ELR (cell line): Measurements from ENCODE around the gene TM9SF2.

Experiments
- DNase-seq: peaks from one replicate; pipeline ENCODE4 v3.0.0-alpha.2; 2015; ENCODE audit warnings: low read depth

Gene TM9SF2

DNA sequence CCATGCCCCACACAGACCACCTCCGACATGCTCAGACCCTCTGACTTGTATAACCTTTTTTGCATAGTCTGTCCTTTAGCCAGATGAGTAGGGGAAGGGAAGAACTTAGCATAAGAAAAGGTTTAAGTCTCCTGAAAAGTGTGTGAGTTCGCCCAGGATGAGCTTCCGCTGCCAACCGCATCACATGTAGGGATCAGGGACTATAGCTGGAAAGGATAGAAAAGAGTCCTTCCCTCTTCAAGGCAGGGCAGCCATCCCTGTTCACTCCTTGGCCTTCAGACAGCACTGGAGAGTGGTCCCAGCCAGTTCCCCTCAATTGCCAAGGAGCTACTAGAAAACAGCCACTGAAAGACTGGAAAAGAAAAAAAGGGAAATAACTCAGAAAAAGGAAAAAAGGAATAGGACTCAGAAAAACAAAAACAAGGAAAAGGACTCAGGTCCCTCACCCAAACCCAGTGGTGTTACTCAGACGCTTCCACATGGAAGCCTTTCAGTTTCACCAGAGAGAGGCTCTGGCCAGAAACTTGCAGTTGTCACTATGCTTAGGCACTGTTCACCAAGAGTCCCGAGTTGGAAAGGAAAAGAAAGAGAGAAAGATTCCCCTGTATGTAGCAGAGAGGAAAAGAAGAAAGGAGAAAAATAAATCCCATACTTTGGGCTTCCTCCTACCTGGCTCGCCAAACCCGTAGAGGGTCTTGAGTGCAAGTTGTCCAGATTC, 5.6 kb upstream of the TM9SF2 start:
- no peak for DNase-seq

DNA sequence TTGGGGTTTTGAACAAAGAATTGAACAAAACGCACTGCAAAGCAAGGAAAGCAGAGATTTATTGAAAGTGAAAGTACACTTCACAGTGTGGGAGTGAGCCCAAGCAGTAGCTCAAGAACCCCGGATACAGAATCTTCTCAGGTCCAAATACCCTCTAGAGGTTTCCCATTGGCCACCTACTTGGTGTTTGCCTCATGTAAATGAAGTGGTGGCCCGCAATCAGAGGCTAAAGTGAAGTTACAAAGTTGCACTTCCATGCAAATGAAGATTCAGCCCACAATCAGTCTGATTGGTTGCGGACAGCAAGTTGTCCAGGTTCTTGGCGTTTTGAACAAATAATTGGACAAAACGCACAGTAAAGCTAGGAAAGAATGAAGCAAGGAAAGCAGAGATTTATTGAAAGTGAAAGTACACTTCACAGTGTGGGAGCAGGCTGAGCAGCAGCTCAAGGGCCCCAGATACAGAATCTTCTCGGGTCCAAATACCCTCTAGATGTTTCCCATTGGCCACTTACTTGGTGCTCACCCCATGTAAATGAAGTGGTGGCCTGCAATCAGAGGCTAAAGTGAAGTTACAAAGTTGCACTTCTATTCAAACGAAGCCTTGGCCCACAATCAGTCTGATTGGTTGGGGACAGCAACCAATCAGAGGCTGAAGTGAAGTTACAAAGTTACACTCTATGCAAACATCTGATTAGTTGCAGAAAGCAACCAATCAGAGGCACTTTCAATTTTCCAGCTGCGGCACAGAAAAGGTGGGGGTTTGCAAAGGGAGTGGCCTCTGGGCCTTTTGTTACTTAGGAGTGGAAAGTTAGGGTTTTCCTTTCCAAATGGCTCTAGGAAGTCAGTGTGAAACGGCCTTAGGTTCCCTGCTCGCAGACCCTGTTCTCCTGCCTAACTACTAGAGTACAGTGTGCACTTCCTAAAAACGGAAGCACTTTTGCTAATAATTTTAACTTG, 4.8 kb upstream of the TM9SF2 start:
- DNase-seq, result peak; percentile 37

DNA sequence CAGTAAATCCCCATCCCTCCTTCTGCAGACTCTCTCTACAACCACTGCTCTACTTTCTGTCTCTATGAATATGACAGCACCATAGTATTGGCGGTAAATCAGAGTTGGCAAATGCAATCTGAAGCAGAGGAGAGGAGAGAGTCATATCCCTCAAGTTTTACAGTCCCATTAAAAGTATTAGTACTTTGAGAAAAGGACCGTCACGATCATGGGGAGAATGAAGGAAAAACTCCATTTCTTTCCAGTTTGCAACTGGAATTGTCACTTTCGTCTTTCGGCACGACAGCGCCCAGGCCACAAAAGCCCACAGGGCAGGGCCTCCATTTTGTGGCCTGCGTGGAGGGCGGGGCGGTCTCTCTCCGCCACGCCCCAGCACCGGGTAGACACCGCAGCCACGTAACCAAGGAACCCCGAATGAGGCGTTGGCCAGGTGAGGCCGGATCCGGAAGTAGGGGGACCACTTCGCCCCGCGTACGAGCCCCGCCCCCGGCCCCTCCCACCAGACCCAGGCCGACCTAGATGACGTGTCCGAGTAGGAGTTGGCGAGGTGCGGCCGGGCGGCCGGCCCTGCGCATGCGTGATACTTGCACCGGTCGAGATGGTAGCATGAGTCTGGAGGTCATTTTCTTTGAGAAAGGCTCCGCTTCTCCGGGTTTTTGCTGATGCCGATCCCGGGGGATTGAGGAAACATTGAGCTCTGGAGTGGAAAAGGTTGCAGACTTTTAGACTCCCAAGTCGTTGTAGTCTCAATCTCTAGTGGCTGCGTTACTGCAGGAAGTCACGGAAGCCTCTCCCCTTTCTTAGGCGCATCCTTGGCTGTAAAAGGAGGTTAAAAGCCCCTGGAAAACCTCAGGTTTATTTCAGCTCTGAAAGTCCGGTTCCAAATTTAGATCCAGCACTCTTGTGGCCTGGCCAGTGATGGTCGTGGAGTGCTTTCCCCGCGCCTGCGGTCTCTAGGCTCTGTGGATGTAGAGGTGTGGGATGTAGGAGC, 2.8 kb upstream of the TM9SF2 start:
- DNase-seq, result peak; percentile 96

DNA sequence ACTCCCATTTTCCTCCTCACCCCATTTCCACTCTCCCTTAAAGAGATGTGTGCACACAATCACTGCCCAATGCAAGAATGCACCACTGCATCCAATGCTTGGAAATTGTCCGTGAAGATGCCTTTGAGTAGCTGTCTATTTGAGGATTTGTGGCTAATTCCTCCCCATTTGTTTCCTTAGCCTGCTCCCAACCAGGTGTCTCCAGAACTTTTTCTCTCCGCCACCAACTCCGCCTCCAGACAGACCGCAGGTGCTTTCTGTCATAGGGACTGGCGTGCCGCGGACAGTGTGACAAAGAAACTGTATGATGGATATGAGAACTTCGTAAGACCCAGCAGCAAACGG, 461 bp upstream of the TM9SF2 start:
- DNase-seq, result no peak

DNA sequence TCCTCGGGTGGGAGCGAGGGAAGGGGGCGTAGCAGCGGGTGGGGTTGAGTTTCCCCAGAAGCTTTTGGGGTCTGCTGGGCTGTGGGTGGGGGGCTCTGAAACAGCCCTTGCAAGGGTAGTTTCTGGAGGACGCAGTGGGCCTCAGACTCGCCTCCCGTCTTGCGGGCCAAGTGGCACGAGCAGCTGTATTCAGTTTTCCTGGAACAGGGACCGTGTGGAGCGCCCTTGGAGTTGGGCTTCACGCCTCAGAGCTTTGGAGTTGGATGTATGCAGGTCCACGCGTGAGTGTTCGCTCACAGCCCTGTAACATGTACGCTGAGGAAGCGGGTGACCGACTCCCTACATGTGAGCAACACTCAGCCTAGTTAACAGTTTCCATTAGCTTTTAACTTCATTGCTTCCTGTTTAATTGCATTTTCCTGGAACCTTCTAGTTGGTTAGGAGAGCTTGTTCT, 603 bp downstream of the TM9SF2 start:
- DNase-seq, result peak; percentile 50

DNA sequence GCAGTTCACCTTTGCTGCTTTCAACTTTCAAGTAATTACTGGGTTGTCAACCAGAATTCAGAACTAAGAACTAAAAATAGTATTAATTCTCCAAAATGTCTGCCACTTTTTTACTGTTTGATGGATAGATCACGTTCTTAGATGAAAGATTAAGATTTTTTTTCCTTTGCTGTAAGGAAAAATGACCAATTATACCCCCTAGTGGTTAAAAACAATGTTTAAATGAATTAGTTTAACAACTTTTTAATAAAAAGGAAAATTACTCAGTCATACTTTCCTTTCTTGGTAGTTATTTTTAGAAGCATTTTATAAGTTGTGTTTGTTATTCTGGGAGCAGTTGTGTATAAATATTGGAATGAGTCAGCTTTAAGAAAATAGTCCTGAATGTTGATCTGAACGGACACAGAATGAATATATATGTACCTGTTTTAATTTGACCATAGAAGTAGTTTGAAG, 4.6 kb downstream of the TM9SF2 start:
- DNase-seq, result peak; percentile 65

DNA sequence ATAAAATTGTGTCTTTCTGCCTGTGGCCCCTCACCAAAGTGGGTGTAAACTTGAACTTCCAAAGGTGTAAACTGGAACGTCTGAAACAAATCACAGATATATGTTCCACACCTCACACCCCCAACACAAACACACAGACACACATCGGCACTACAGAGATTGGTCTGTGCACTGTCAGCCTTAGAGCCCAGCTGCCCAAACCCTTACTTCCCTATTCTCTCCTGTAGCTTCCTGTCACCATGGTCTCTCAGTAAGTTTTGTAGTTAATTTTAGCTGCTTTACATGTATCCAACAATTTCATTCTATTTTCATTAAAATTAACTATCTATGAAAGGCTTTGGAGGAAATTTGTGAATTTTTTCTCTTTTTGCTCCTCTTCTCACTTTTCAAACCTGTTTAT, 5.4 kb downstream of the TM9SF2 start:
- no peak for DNase-seq

DNA sequence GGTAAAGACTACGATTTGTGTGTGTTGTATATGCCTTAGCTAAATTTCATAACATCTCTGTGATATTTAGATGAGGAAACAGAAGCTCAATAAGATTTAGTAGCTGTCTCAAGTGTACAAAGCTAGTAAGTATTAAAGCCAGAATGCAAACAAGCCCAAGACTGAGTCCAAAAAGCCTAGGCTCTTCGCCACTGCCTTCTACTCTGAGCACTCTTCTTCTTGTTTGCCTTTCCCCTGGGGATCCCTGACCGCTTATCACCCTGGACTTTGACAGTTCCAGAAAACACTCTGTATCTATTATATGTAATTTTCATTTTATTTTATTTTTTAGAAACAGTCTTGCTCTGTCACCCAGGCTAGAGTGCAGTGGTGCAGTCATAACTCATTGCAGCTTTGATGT, 5.8 kb downstream of the TM9SF2 start:
- DNase-seq, result no peak

DNA sequence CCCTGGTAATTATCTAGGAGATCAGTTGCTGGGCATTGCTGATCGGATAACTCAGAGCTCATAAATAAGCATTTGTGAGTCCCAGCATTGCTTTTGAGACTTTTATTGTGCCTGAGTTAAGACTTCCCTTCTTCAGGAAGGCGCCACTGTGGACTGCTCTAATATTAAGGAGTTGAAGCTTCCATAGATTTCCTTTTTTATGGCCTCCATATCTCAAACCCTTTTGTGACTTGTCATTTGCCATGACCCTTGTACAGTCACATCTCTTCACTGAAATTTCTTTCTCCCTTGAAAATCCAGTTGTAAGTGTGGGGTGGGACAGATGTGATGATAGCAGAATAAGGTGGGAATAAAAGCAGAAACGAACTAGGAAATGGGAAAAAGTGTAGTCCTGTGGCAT, 6.3 kb downstream of the TM9SF2 start:
- no peak for DNase-seq

DNA sequence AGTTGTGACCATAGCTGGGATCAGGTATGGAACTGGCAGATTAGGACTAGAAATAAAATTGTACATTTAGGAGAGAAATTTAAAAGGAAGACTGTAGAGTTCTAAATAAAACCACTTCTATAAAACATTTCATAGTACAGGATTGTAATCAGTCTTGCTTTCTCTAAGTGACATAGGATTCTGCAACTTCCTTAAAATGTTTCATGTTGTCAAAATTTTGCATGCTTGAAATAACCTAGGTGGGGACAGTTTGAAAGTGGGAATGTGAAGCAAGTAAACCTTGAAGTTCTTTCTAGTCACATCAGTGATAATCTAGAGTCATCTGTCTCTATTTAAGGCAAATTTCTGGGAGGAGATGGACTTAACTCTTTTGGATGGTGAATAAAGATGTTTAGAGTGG, 6.7 kb downstream of the TM9SF2 start:
- DNase-seq, result no peak

DNA sequence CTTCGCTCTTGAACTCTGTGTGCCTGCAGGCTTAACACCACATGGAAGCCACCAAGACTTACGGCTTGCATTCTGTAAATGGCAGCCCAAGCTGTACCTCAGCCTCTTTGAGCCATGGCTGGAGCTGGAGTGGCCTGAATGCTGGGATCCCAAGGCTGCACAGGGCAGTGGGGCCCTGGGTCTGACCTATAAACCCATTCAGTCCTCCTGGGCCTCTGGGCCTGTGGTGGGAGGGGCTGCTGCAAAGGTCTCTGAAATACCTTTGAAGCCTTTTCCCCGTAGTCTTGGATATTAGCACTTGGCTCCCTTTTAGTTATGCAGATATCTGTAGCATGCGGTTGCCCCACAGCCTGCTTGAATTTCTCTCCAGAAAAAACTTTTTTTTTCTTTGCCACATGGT, 8.2 kb downstream of the TM9SF2 start:
- DNase-seq, result no peak

DNA sequence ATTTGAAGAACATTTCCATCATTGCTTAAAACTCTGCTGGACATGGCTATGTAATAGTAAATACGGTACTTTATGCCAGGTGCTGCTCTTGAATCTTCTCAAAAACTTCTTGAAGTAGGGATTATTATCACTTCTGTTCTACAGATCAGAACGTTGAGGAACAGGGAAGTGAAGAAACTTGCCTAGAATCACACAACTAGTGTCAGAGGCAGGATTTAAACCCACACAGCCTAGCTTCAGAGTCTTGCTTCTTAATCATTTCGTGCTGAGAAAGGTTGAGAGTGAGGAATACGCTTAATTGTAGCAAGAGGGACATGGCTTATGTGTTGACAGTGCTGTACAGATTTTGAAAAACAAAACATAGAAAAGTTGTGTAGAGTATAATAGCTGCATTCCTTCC, 13.5 kb downstream of the TM9SF2 start:
- no peak for DNase-seq

DNA sequence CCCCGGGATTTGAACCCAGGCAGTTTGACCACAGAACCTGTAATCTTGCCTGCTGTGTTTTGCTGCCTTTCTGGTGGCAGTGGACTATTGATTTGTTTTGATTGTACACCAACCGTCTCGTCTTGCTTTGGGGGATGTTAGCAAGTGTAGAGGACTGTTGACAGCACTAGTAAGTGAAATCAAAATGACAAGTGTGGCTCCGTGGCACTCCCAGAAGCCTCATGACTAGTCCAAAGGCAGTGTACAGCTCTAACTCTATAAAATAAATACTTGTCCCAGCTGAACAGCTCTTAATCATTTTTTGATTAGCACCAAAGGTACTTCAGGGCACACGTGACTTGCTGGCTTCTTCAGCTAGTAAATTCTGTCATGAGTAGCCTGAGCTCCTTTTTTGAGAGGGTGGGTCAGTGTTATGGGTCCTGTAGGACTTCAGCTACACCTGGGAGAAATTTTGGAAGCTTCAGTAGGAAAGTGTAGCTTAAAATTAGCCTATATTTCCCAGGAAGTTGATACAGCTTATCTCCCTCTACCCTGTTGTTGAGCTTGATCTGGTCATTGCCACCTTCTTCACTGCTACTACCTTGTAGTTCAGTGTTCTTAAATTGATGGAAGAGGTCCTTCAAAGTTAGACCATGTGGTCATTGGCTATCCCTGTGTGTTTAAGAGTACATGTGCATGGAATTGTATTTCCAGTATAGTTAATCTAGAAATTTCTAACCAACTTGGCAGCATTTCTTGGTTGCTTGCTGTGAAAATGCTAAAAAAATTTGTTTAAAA, 15.1 kb downstream of the TM9SF2 start:
- no peak for DNase-seq

DNA sequence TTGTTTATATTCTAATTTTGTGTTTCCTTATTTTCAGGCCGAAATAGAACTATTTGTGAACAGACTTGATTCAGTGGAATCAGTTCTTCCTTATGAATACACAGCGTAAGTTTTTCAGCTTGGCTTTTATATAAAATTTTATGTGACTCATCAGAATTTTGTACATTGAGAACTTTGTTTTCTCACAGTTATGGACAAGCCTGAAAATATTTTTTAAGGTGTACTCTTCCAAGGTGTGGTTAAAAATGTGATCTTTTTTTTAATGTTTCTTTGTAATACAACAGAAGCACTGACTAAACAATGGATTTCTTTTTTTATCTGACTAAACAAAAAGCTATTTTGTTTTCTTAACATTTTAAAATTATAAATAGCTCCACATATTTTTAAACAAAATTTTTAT, 16.3 kb downstream of the TM9SF2 start:
- DNase-seq, result no peak

DNA sequence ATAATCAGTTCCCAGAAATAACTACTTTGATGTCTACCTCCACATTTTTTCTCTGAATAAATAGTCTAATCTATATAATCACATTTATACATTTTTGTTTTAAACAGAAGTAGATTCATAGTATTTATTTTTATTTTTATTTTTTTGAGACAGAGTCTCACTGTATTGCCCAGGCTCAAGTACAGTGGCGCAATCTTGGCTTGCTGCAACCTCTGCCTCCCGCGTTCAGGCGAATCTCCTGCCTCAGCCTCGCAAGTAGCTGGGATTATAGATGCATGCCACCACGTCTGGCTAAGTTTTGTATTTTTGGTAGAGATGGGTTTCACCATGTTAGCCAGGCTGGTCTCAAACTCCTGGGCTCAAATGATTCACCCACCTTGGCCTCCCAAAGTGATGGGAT, 16.7 kb downstream of the TM9SF2 start:
- DNase-seq, result no peak

DNA sequence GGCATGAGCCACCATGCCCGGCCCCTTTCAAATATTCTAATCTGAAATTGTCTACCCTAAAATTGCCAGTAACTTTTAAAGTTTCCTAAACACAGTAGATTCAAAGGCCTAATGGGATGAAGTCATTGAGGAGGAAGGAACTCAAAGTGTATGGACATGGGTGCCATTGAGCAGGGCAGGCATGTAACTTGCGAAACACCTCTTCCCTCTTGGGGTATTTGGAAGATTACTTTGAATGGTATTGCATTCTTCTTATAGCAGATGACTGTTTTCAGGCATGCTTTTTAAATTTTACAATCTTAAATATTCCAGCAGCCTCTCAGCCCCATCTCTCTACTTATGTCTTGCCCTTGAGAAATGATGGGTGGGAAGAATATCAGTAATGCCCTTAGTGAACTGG, 21.0 kb downstream of the TM9SF2 start:
- DNase-seq, result no peak

DNA sequence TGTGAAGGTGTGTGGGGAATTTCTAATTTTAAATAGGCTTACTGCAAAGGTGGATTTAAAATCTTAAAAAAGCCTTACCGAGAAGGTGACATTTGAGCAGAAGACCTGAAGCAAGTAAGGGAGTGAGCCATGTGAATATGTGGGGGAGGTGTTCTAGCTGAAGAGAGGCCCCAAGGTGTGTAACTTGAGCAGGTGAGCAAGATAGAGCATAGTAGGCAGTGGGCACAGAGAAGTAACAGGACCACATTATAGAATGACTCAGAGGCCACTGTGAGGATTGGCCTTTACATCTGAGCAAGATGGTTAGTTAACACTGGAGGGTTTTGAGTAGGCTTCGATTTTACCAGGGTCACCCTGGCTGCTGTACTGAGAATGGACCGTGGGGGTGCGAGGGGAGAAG, 22.6 kb downstream of the TM9SF2 start:
- no peak for DNase-seq

DNA sequence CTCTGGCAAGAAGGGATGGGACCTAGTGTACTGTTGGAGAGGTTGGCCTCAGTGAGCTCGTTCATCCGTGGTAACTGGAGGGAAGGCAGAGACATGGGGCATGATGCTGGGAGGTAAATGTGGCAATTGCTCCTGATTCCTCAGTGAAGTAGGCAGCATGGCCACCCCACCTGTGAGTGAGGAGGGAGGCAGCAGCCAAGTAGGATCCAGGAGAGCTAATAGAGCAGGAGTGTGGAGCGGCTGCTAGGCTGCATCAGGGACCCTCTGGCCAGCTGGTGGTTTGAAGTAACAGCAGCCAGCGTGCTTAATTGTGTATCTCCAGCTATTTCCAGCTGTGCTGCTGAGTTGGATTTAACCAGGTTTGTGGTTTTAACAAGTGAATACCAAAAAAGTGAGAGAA, 24.7 kb downstream of the TM9SF2 start:
- no peak for DNase-seq

DNA sequence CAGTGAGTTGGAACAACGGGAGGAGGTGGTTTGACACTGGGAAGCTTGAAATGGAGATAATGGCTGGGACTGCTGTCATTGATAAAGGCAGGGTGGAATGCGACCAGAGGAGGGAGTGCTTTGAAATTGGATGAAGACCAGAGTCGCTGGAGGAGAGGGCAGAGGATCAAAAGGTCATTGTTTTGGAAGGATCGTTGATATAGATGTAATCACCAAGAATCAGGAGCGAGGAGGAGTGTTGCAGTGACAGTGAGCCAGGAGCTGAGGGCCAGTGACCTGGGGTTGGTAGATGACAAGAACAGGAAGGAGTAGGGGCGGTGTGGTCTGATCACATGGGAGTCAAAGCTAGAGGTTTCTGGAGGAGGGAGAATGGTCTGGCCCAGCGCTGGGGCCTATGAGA, 25.3 kb downstream of the TM9SF2 start:
- no peak for DNase-seq

DNA sequence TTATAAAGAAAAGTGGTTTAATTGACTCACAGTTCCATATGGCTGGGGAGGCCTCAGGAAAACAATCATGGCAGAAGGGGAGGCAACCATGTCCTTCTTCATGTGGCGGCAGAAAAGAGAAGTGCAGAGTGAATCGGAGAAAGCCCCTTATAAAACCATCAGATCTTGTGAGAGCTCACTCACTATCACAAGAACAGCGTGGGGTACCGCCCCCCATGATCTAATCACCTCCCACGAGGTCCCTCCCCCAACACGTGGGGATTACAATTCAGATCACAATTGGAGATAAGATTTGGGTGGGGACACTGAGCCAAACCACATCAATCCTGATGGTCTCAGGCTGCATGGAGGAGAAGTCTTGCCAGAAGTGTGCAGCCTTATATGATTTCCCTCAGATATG, 26.0 kb downstream of the TM9SF2 start:
- DNase-seq, result no peak

DNA sequence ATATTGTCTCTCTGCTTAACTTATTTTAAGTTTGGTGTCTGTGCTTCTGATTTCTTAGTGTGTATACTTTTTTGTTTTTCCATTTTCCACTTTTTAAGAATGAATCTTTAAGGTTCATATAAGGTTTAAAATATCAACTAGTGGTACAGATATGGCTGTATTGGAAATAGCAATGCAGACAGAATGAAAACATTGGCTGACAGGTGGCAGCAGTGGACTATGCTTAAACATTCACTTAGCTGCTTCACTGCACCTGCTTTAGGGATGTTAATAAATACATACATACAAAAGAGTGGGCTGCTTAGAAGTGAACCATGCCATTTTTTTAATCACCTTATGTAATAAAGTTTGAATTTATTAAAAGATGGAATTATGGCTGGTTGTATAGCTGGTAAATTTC, 27.3 kb downstream of the TM9SF2 start:
- DNase-seq, result no peak
